DND-41 (cell line): Measurements from ENCODE around the gene ZMAT3.
A peak's percentile ranks its signal among the peaks of the same experiment; 100 is the strongest.

ENCODE experiments used
- ATAC-seq: fragments of 200-7000 bp; cut with Tn5 transposase; 3 replicates; pipeline ENCODE4 v1.9.1; 2021; ENCODE audit warnings: low read depth; ENCODE audit not compliant: insufficient read depth
- DNase-seq: peaks from one replicate; pipeline ENCODE4 v3.0.0-alpha.2; 2020
- H2AFZ ChIP-seq: 2 replicates; pipeline ENCODE4 v1.6.0; 2012; ENCODE audit warnings: low read depth, low read length
- H3K27ac ChIP-seq: 2 replicates; pipeline ENCODE4 v1.5.1; 2012; ENCODE audit warnings: low read length, inconsistent platforms
- H3K27me3 ChIP-seq: fragments of 200-600 bp; sonication (generic); 2 replicates; pipeline ENCODE4 v1.6.0; 2012; ENCODE audit warnings: low read length, mild to moderate bottlenecking, inconsistent platforms; ENCODE audit not compliant: insufficient read depth, poor library complexity
- H3K36me3 ChIP-seq: 2 replicates; pipeline ENCODE4 v1.5.1; 2012; ENCODE audit warnings: low read length, inconsistent platforms; ENCODE audit not compliant: insufficient read depth
- H3K4me1 ChIP-seq: 2 replicates; pipeline ENCODE4 v1.5.1; 2012; ENCODE audit warnings: mild to moderate bottlenecking, low read length; ENCODE audit not compliant: insufficient read depth
- H3K4me2 ChIP-seq: 2 replicates; pipeline ENCODE4 v1.6.0; 2012; ENCODE audit warnings: mild to moderate bottlenecking, moderate library complexity, low read length, inconsistent platforms; ENCODE audit not compliant: insufficient read depth
- H3K4me3 ChIP-seq, 2 experiments: fragments of 200-600 bp in 1 of 2; shearing (Covaris generic) in 1 of 2; 2 replicates each; pipeline ENCODE4 v1.5.1; 2012 to 2016; ENCODE audit warnings: inconsistent platforms in 2 of 2, low read length in 2 of 2, mild to moderate bottlenecking in 2 of 2, low read depth in 1 of 2, moderate library complexity in 1 of 2
- H3K79me2 ChIP-seq: 2 replicates; pipeline ENCODE4 v1.6.0; 2012; ENCODE audit warnings: low read length, inconsistent platforms; ENCODE audit not compliant: insufficient read depth
- H3K9ac ChIP-seq: 2 replicates; pipeline ENCODE4 v1.6.0; 2012; ENCODE audit warnings: low read depth, mild to moderate bottlenecking, inconsistent platforms, low read length, moderate library complexity
- H3K9me3 ChIP-seq: 2 replicates; pipeline ENCODE4 v1.5.1; 2012; ENCODE audit warnings: low read length, moderate library complexity, mild to moderate bottlenecking, inconsistent platforms; ENCODE audit not compliant: insufficient read depth, severe bottlenecking
- H4K20me1 ChIP-seq: 2 replicates; pipeline ENCODE4 v1.6.0; 2012; ENCODE audit warnings: low read length; ENCODE audit not compliant: insufficient read depth
- EZH2 ChIP-seq: IDR thresholded peaks from 3 replicates; pipeline ENCODE4 v1.6.1; 2012; ENCODE audit warnings: borderline replicate concordance, low read depth, mild to moderate bottlenecking, moderate library complexity, low read length, inconsistent platforms; ENCODE audit not compliant: severe bottlenecking
- TF ChIP-seq, protein P1 (sequence below): IDR thresholded peaks from 2 replicates; pipeline ENCODE4 v1.5.1; 2012; ENCODE audit warnings: borderline replicate concordance, low read length, moderate library complexity, mild to moderate bottlenecking; ENCODE audit not compliant: poor library complexity, severe bottlenecking; ENCODE audit errors: extremely low read depth

The ZMAT3 gene

DNA sequence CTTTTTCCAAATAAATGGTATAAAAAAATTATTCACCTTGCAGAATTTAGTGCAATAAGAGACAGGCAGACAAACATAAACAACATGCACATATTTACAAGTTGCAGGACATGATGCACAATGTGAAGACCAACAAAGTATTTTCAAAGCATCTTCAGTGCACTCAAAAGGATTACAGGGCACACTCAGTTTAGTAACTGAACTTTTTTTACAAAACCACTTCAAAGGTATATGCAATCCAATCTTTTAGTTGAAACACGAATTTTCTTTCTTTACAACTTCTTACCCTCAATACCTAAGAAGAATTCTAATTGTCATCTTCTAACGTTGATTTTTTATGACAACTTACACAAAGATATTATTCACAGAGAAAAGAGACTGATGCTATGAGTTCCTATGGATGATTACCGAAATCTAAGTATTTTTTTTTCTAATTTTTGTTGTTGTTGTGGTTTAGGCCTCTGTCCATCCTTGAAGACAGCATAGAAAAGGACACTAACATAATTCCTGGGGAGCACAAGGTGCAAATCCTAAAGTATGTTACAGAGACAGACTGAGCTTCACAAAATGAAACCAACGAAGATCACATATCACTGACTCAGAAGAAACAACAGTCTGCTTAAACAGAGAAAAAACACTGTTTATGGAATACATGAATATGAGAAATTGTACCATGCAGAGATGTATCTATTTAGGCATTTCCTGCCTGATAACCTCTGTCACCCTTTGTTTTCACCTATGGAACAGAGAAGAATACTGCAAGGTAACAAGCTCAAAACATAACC, 50.3 kb downstream of the ZMAT3 start:
- Histone ChIP-seq H3K9ac (no peak overlapping the region), H3K4me2 (peak overlapping the region; percentile 42)

DNA sequence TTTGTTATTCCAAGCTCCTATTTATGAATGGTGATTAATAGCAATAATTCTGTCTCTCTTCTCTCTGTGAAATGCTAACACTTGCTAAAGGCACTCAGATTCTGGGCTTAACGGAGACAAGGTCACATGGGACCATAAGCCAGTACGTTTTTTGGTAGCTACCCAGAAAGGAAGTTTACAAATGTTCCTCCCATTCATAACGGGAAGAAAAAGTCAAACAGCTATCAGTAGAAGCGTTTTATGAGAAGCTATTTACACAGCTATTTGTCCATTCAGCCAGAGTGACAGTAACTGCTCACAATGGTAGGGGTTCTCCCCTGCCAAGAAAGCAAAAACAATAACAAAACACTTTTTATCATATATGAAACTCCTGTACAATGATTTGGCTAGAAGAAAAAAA, 51.5 kb downstream of the ZMAT3 start:
- H3K4me2 ChIP-seq = no peak overlapping the region
- no peak overlapping the region for H2AFZ ChIP-seq
- no peak overlapping the region for H3K27ac ChIP-seq
- peaks cover 27% of the 10 kb centered on the region for H3K4me1 ChIP-seq
- ATAC-seq (no peak), DNase-seq (no peak)
- TF ChIP-seq, protein P1, sequence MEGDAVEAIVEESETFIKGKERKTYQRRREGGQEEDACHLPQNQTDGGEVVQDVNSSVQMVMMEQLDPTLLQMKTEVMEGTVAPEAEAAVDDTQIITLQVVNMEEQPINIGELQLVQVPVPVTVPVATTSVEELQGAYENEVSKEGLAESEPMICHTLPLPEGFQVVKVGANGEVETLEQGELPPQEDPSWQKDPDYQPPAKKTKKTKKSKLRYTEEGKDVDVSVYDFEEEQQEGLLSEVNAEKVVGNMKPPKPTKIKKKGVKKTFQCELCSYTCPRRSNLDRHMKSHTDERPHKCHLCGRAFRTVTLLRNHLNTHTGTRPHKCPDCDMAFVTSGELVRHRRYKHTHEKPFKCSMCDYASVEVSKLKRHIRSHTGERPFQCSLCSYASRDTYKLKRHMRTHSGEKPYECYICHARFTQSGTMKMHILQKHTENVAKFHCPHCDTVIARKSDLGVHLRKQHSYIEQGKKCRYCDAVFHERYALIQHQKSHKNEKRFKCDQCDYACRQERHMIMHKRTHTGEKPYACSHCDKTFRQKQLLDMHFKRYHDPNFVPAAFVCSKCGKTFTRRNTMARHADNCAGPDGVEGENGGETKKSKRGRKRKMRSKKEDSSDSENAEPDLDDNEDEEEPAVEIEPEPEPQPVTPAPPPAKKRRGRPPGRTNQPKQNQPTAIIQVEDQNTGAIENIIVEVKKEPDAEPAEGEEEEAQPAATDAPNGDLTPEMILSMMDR = no peak
- no peak for TF ChIP-seq EZH2
- H3K27me3 ChIP-seq = no peaks in the 10 kb centered on the region
- no peak overlapping the region for H3K9ac ChIP-seq
- H3K4me3 ChIP-seq = no peak overlapping the region
- no peaks in the 10 kb centered on the region for H4K20me1 ChIP-seq
- no peaks in the 10 kb centered on the region for H3K79me2 ChIP-seq
- H3K36me3 ChIP-seq = peaks cover 3% of the 10 kb centered on the region; the same call in 1 of the 2 replicates
- no peaks in the 10 kb centered on the region for H3K9me3 ChIP-seq

More for the DNA sequence above, 50.3 kb downstream of the ZMAT3 start:
- Histone ChIP-seq H3K79me2 (no peaks in the 10 kb centered on the region), H4K20me1 (no peaks in the 10 kb centered on the region), H3K4me3 (no peak overlapping the region), H3K4me1 (peaks cover 19% of the 10 kb centered on the region), H3K9me3 (no peaks in the 10 kb centered on the region), H3K36me3 (peaks cover 3% of the 10 kb centered on the region; the same call in 1 of the 2 replicates), H3K27me3 (no peaks in the 10 kb centered on the region), H2AFZ (no peak overlapping the region), H3K27ac (peak overlapping the region; percentile 20; the same call in 1 of the 2 replicates)
- ATAC-seq (peak; percentile 79), DNase-seq (no peak)
- no peak for TF ChIP-seq EZH2
- TF ChIP-seq, protein P1 = no peak

DNA sequence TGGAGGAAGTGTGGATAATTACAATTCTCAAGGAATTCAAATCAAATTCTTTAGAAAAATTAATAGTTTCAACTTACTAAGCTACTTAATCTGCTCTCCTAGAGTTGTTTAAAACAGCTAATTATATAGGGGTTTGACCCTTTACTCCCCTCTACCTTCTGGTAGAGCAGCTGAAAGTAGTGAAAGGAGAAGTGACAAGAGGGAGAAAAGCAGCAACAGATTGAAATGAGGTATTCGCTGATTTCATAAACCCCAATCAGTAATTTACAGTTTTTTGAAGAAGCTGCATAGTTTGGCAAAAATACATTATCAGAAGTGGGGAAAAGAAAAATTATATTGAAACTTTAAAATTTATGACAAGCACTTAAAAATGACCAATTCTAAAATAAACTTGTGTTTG, 52.8 kb downstream of the ZMAT3 start:
- H3K27ac ChIP-seq = no peak overlapping the region
- no peak overlapping the region for H3K4me3 ChIP-seq
- no peak overlapping the region for H2AFZ ChIP-seq
- H3K27me3 ChIP-seq = no peaks in the 10 kb centered on the region
- no peak for DNase-seq
- H4K20me1 ChIP-seq = no peaks in the 10 kb centered on the region
- peaks cover 28% of the 10 kb centered on the region for H3K4me1 ChIP-seq
- H3K36me3 ChIP-seq = no peaks in the 10 kb centered on the region
- H3K4me2 ChIP-seq = no peak overlapping the region
- ATAC-seq = no peak
- no peaks in the 10 kb centered on the region for H3K9me3 ChIP-seq
- H3K9ac ChIP-seq = no peak overlapping the region
- no peak for TF ChIP-seq EZH2
- TF ChIP-seq, protein P1 = no peak
- no peaks in the 10 kb centered on the region for H3K79me2 ChIP-seq
